Stimulated activated memory B cell treated with anti-CD40 and anti-IgM and Interleukin-4, amounts not matched to agents 10 μg/mL and 1 μg/mL and 100 μg/mL, for 72 hours (primary cell): ENCODE results near the gene RBM23.
"Not testable (repeated sequence)": the region's sequence is repeated elsewhere in the genome, so short reads cannot be mapped to it uniquely, and the experiment has no call there.

ENCODE experiments used
- ATAC-seq: fragments of 150-1000 bp; cut with Tn5 transposase; 2 replicates; pipeline ENCODE4 v1.10.0; 2021
- H3K27ac Mint-ChIP-seq: one replicate; pipeline ENCODE4 v1.8.0; 2022; ENCODE audit warnings: mild to moderate bottlenecking, mixed read lengths
- H3K27me3 Mint-ChIP-seq: one replicate; pipeline ENCODE4 v1.8.0; 2022; ENCODE audit warnings: mixed read lengths
- H3K36me3 Mint-ChIP-seq: one replicate; pipeline ENCODE4 v1.8.0; 2022; ENCODE audit warnings: mixed read lengths
- H3K4me1 Mint-ChIP-seq: one replicate; pipeline ENCODE4 v1.8.0; 2022; ENCODE audit warnings: mixed read lengths
- H3K4me3 Mint-ChIP-seq: one replicate; pipeline ENCODE4 v1.8.0; 2022; ENCODE audit warnings: mild to moderate bottlenecking, moderate library complexity, mixed read lengths
- H3K9me3 Mint-ChIP-seq: one replicate; pipeline ENCODE4 v1.8.0; 2022; ENCODE audit warnings: mixed read lengths

RBM23 gene

GRCh38 chr14:22928237-22929103 lies 9.5 kb upstream of the RBM23 start:
- H3K4me3 Mint-ChIP-seq = no peak overlapping the region
- no peak for ATAC-seq
- no peaks in the 10 kb centered on the region for H3K27me3 Mint-ChIP-seq
- H3K9me3 Mint-ChIP-seq = no peaks in the 10 kb centered on the region
- H3K4me1 Mint-ChIP-seq = peaks cover 37% of the 10 kb centered on the region
- H3K27ac Mint-ChIP-seq = no peak overlapping the region
- peaks cover 32% of the 10 kb centered on the region for H3K36me3 Mint-ChIP-seq

GRCh38 chr14:22926316-22926715 lies 7.4 kb upstream of the RBM23 start:
- H3K4me3 Mint-ChIP-seq = no peak overlapping the region
- H3K36me3 Mint-ChIP-seq = peaks cover 51% of the 10 kb centered on the region
- H3K4me1 Mint-ChIP-seq = peaks cover 39% of the 10 kb centered on the region
- no peak for ATAC-seq
- H3K27ac Mint-ChIP-seq = peak overlapping the region; percentile 20
- no peaks in the 10 kb centered on the region for H3K9me3 Mint-ChIP-seq
- H3K27me3 Mint-ChIP-seq = no peaks in the 10 kb centered on the region

GRCh38 chr14:22925513-22925912 lies 6.6 kb upstream of the RBM23 start:
- ATAC-seq = no peak

GRCh38 chr14:22923746-22924145 lies 4.8 kb upstream of the RBM23 start:
- Mint-ChIP-seq H3K27ac (no peak overlapping the region), H3K36me3 (peaks cover 59% of the 10 kb centered on the region), H3K4me1 (peaks cover 45% of the 10 kb centered on the region), H3K4me3 (no peak overlapping the region), H3K27me3 (no peaks in the 10 kb centered on the region), H3K9me3 (no peaks in the 10 kb centered on the region)
- ATAC-seq = no peak

More at GRCh38 chr14:22925513-22925912, 6.6 kb upstream of the RBM23 start:
- Mint-ChIP-seq H3K27me3 (no peaks in the 10 kb centered on the region), H3K4me1 (peaks cover 39% of the 10 kb centered on the region), H3K36me3 (peaks cover 59% of the 10 kb centered on the region), H3K4me3 (no peak overlapping the region), H3K9me3 (no peaks in the 10 kb centered on the region), H3K27ac (no peak overlapping the region)

GRCh38 chr14:22922294-22922693 lies 3.3 kb upstream of the RBM23 start:
- no peak for ATAC-seq
- Mint-ChIP-seq H3K27ac (no peak overlapping the region), H3K4me3 (no peak overlapping the region), H3K36me3 (peaks cover 65% of the 10 kb centered on the region), H3K4me1 (peaks cover 44% of the 10 kb centered on the region), H3K9me3 (no peaks in the 10 kb centered on the region), H3K27me3 (no peaks in the 10 kb centered on the region)

- ATAC-seq = no peak
- Mint-ChIP-seq H3K27me3 (no peaks in the 10 kb centered on the region), H3K36me3 (peaks cover 51% of the 10 kb centered on the region), H3K4me1 (peaks cover 37% of the 10 kb centered on the region), H3K27ac (no peak overlapping the region), H3K4me3 (no peak overlapping the region), H3K9me3 (no peaks in the 10 kb centered on the region)
These were observed 1.7 kb upstream of the RBM23 start for GRCh38 chr14:22920697-22921096.

- no peaks in the 10 kb centered on the region for H3K27me3 Mint-ChIP-seq
- H3K27ac Mint-ChIP-seq = peak overlapping the region; percentile 100
- H3K4me1 Mint-ChIP-seq = peaks cover 43% of the 10 kb centered on the region
- ATAC-seq = peak; percentile 1
- peak overlapping the region; percentile 89 for H3K4me3 Mint-ChIP-seq
- H3K36me3 Mint-ChIP-seq = peaks cover 47% of the 10 kb centered on the region
- H3K9me3 Mint-ChIP-seq = no peaks in the 10 kb centered on the region
These were observed 612 bp upstream of the RBM23 start for GRCh38 chr14:22919601-22919921.

GRCh38 chr14:22915886-22916521 lies 2.9 kb downstream of the RBM23 start:
- no peaks in the 10 kb centered on the region for H3K9me3 Mint-ChIP-seq
- H3K4me3 Mint-ChIP-seq = no peak overlapping the region
- no peak for ATAC-seq
- no peaks in the 10 kb centered on the region for H3K27me3 Mint-ChIP-seq
- H3K27ac Mint-ChIP-seq = no peak overlapping the region
- H3K36me3 Mint-ChIP-seq = peaks cover 24% of the 10 kb centered on the region
- H3K4me1 Mint-ChIP-seq = peaks cover 48% of the 10 kb centered on the region

- H3K4me3 Mint-ChIP-seq, H3K27ac Mint-ChIP-seq, H3K9me3 Mint-ChIP-seq, H3K27me3 Mint-ChIP-seq, ATAC-seq: not testable (repeated sequence)
- Mint-ChIP-seq H3K4me1 (peaks cover 47% of the 10 kb centered on the region), H3K36me3 (peaks cover 19% of the 10 kb centered on the region)
These were observed 4.1 kb downstream of the RBM23 start for GRCh38 chr14:22914836-22915235.

- H3K4me1 Mint-ChIP-seq = peaks cover 24% of the 10 kb centered on the region
- no peaks in the 10 kb centered on the region for H3K27me3 Mint-ChIP-seq
- H3K36me3 Mint-ChIP-seq = peaks cover 36% of the 10 kb centered on the region
- ATAC-seq = no peak
- H3K9me3 Mint-ChIP-seq = no peaks in the 10 kb centered on the region
- no peak overlapping the region for H3K27ac Mint-ChIP-seq
- no peak overlapping the region for H3K4me3 Mint-ChIP-seq
These were observed 8.0 kb downstream of the RBM23 start for GRCh38 chr14:22910916-22911315.

- Mint-ChIP-seq H3K9me3 (no peaks in the 10 kb centered on the region), H3K27ac (no peak overlapping the region), H3K4me3 (no peak overlapping the region), H3K4me1 (peaks cover 18% of the 10 kb centered on the region), H3K36me3 (peaks cover 56% of the 10 kb centered on the region), H3K27me3 (no peaks in the 10 kb centered on the region)
- ATAC-seq = no peak
These were observed 10.3 kb downstream of the RBM23 start for GRCh38 chr14:22908601-22909000.

GRCh38 chr14:22907429-22907828 lies 11.5 kb downstream of the RBM23 start:
- Mint-ChIP-seq H3K9me3 (no peaks in the 10 kb centered on the region), H3K4me3 (no peak overlapping the region), H3K4me1 (peaks cover 12% of the 10 kb centered on the region), H3K27ac (no peak overlapping the region), H3K27me3 (no peaks in the 10 kb centered on the region), H3K36me3 (peaks cover 54% of the 10 kb centered on the region)
- ATAC-seq = no peak

GRCh38 chr14:22906073-22906472 lies 12.9 kb downstream of the RBM23 start:
- no peak overlapping the region for H3K27ac Mint-ChIP-seq

GRCh38 chr14:22905627-22906026 lies 13.3 kb downstream of the RBM23 start:
- Mint-ChIP-seq H3K27ac (no peak overlapping the region), H3K4me1 (peaks cover under 1% of the 10 kb centered on the region), H3K36me3 (peaks cover 66% of the 10 kb centered on the region), H3K9me3 (no peaks in the 10 kb centered on the region), H3K4me3 (no peak overlapping the region), H3K27me3 (no peaks in the 10 kb centered on the region)
- no peak for ATAC-seq

More at GRCh38 chr14:22906073-22906472, 12.9 kb downstream of the RBM23 start:
- peaks cover 62% of the 10 kb centered on the region for H3K36me3 Mint-ChIP-seq
- H3K4me3 Mint-ChIP-seq = no peak overlapping the region
- no peaks in the 10 kb centered on the region for H3K4me1 Mint-ChIP-seq
- no peak for ATAC-seq
- H3K27me3 Mint-ChIP-seq = no peaks in the 10 kb centered on the region
- H3K9me3 Mint-ChIP-seq = no peaks in the 10 kb centered on the region

- Mint-ChIP-seq H3K27me3 (no peaks in the 10 kb centered on the region), H3K4me3 (no peak overlapping the region), H3K27ac (no peak overlapping the region), H3K4me1 (peaks cover 7% of the 10 kb centered on the region), H3K36me3 (peaks cover 65% of the 10 kb centered on the region), H3K9me3 (no peaks in the 10 kb centered on the region)
- ATAC-seq = no peak
These were observed 15.2 kb downstream of the RBM23 start for GRCh38 chr14:22903742-22904087.

GRCh38 chr14:22901799-22902198 lies 17.1 kb downstream of the RBM23 start:
- no peak for ATAC-seq
- Mint-ChIP-seq H3K4me1 (peaks cover 7% of the 10 kb centered on the region), H3K27ac (no peak overlapping the region), H3K9me3 (no peaks in the 10 kb centered on the region), H3K27me3 (no peaks in the 10 kb centered on the region), H3K36me3 (peaks cover 65% of the 10 kb centered on the region), H3K4me3 (no peak overlapping the region)
